Endodermal cell (in vitro differentiated cells): Measurements from ENCODE around the gene SMIM45.

Experiments used
- DNase-seq: peaks from one replicate; pipeline ENCODE4 v3.0.0-alpha.2; 2017
- H3K27ac ChIP-seq: 2 replicates; pipeline ENCODE4 v1.5.1; 2013; ENCODE audit warnings: mild to moderate bottlenecking, low read depth, low read length, moderate library complexity
- H3K27me3 ChIP-seq: 2 replicates; pipeline ENCODE4 v1.6.1; 2013; ENCODE audit warnings: mild to moderate bottlenecking, low read length, moderate library complexity; ENCODE audit not compliant: insufficient read depth, control insufficient read depth, poor library complexity, severe bottlenecking
- H3K36me3 ChIP-seq: 2 replicates; pipeline ENCODE4 v1.7.0; 2013; ENCODE audit warnings: mild to moderate bottlenecking, low read length, moderate library complexity; ENCODE audit not compliant: control insufficient read depth, insufficient read depth
- H3K4me1 ChIP-seq: one replicate; pipeline ENCODE4 v1.7.0; 2013; ENCODE audit warnings: low read length; ENCODE audit not compliant: control insufficient read depth, insufficient read depth
- H3K4me3 ChIP-seq: 2 replicates; pipeline ENCODE4 v1.5.1; 2013; ENCODE audit warnings: mild to moderate bottlenecking, low read length, moderate library complexity
- H3K9ac ChIP-seq: 2 replicates; pipeline ENCODE4 v1.6.1; 2013; ENCODE audit warnings: mild to moderate bottlenecking, low read length, moderate library complexity; ENCODE audit not compliant: poor library complexity, severe bottlenecking; ENCODE audit errors: extremely low read depth
- H3K9me3 ChIP-seq: 2 replicates; pipeline ENCODE4 v1.6.1; 2013; ENCODE audit warnings: mild to moderate bottlenecking, low read length, moderate library complexity; ENCODE audit not compliant: control insufficient read depth
- H3K27ac Mint-ChIP-seq: 2 replicates; pipeline ENCODE4 v1.8.0; 2020; ENCODE audit warnings: mixed read lengths
- H3K27me3 Mint-ChIP-seq: 2 replicates; pipeline ENCODE4 v1.8.0; 2021; ENCODE audit warnings: mild to moderate bottlenecking, mixed read lengths; ENCODE audit not compliant: insufficient read depth
- H3K36me3 Mint-ChIP-seq: 2 replicates; pipeline ENCODE4 v1.8.0; 2020; ENCODE audit warnings: low read depth, mixed read lengths
- H3K4me1 Mint-ChIP-seq: 2 replicates; pipeline ENCODE4 v1.8.0; 2020; ENCODE audit warnings: mixed read lengths
- H3K4me3 Mint-ChIP-seq: 2 replicates; pipeline ENCODE4 v1.8.0; 2020; ENCODE audit warnings: mild to moderate bottlenecking, moderate library complexity, mixed read lengths
- H3K9me3 Mint-ChIP-seq: 2 replicates; pipeline ENCODE4 v1.8.0; 2020; ENCODE audit warnings: mild to moderate bottlenecking, mixed read lengths
- WGBS, 2 experiments: methylation state at CpG; one replicate each; pipeline versions ENCODE4 v1.1.5 to v1.1.7; 2013; ENCODE audit warnings: missing lambda C conversion rate in 2 of 2, mixed read lengths in 1 of 2; ENCODE audit not compliant: insufficient coverage in 1 of 2, insufficient read length in 1 of 2; 5-methylcytosine and 5-hydroxymethylcytosine counted together
- TF ChIP-seq, protein P1 (sequence below): fragments of 200-600 bp; sonication (generic); conservative IDR thresholded peaks from 2 replicates; pipeline ENCODE4 v1.5.0; 2021; ENCODE audit warnings: antibody characterized with exemption, mild to moderate bottlenecking

Gene SMIM45

DNA sequence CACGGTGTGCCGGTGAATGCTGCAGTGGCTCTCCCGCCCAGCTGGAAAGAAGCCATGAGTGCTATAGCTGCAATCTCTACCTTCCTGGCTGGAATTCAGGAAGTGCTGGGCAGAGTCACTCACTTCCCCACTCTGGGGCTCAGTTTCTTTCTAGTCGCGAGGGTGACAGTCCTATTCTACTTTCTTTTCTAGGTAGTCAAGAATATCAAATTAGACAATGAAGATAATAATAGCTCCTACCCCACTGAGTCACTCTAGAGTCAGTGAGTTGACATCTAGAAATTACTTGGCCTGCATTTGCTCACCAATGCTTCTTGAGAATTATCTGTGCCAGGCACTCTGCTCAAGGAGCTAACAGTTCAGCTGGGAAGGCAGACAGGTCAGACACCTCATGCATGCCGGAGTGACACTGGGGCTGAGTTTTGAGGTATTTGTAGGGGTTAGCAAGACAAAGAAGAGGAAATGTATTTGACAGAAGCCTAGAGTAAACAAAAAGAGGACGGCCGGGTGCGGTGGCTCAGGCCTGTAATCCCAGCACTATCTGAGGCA lies 8.2 kb upstream of the SMIM45 start:
- H3K27me3 Mint-ChIP-seq, result no peaks in the 10 kb centered on the region
- no peak overlapping the region for H3K4me3 Mint-ChIP-seq
- H3K27ac Mint-ChIP-seq, result peak overlapping the region; percentile 50
- H3K4me1 Mint-ChIP-seq, result peaks cover 6% of the 10 kb centered on the region
- Histone ChIP-seq H3K27ac (no peak overlapping the region), H3K4me3 (no peak overlapping the region), H3K9ac (no peak overlapping the region), H3K27me3 (no peaks in the 10 kb centered on the region), H3K36me3 (peaks cover 41% of the 10 kb centered on the region), H3K4me1 (no peaks in the 10 kb centered on the region), H3K9me3 (no peaks in the 10 kb centered on the region)
- no peaks in the 10 kb centered on the region for H3K9me3 Mint-ChIP-seq
- DNase-seq, result no peak
- 90 to 96% methylated on average over 7 to 9 of the region's 9 CpGs for WGBS, 2 experiments
- TF ChIP-seq, protein P1, sequence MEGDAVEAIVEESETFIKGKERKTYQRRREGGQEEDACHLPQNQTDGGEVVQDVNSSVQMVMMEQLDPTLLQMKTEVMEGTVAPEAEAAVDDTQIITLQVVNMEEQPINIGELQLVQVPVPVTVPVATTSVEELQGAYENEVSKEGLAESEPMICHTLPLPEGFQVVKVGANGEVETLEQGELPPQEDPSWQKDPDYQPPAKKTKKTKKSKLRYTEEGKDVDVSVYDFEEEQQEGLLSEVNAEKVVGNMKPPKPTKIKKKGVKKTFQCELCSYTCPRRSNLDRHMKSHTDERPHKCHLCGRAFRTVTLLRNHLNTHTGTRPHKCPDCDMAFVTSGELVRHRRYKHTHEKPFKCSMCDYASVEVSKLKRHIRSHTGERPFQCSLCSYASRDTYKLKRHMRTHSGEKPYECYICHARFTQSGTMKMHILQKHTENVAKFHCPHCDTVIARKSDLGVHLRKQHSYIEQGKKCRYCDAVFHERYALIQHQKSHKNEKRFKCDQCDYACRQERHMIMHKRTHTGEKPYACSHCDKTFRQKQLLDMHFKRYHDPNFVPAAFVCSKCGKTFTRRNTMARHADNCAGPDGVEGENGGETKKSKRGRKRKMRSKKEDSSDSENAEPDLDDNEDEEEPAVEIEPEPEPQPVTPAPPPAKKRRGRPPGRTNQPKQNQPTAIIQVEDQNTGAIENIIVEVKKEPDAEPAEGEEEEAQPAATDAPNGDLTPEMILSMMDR, result no peak
- H3K36me3 Mint-ChIP-seq, result peaks cover 54% of the 10 kb centered on the region

DNA sequence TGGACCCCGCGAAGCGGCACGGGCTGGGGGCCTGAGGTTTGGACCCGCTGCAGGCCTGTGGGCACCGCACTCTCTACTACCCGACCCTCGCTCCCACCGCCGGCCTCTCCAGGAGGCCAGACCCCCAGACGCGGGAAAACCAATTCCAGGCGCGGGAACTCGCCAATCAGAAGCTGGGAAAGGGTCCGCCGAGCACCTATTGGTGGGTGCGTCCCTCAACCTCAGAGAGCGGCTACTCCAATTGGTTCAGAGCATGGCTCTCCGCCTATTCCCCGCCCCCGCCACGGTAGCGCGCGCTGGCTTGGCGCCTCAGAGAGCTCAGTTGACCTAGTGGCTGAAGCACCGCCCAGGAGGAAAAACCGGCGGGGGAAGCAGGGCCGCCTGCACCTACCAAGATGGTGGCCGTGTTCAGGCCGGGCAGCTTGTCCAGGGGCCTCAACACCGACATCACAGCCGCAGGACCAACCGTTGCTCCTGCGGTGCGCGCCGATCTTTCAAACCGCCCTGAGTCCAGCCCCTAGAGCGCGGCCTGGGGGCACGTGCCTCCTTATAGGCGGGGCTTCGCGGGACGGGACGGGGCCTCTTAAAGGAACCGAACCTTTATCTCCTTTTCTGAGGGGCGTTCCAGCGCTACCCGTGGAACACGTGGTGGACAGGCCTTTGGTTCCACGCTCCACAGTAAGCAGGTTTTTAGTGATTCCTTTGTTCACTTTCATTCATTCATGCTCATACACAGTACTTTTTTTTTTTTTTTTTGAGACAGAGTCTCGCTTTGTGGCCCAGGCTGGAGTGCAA lies 5.1 kb upstream of the SMIM45 start, which contains the start of gene CENPM:
TSS of gene CENPM (minus strand) at position 524 of the 795 bp plus-strand sequence. CDS start at position 448, 76 bp downstream.
- Histone ChIP-seq H3K9ac (peak within 1 kb of the TSS; percentile 58), H3K4me1 (no peaks in the 10 kb centered on the region), H3K27me3 (no peaks in the 10 kb centered on the region), H3K36me3 (peaks cover 25% of the 10 kb centered on the region), H3K4me3 (peak within 1 kb of the TSS; percentile 89), H3K27ac (peak within 1 kb of the TSS; percentile 68), H3K9me3 (no peaks in the 10 kb centered on the region)
- H3K27ac Mint-ChIP-seq, result peak within 1 kb of the TSS; percentile 88
- H3K4me1 Mint-ChIP-seq, result peaks cover 13% of the 10 kb centered on the region
- no peaks in the 10 kb centered on the region for H3K27me3 Mint-ChIP-seq
- no peaks in the 10 kb centered on the region for H3K9me3 Mint-ChIP-seq
- H3K4me3 Mint-ChIP-seq, result peak within 1 kb of the TSS; percentile 69
- peak; percentile 98 for DNase-seq
- 3 to 12% methylated on average over 14 to 56 of the region's 56 CpGs for WGBS, 2 experiments
- TF ChIP-seq, protein P1, result no peak
- peaks cover 28% of the 10 kb centered on the region for H3K36me3 Mint-ChIP-seq

DNA sequence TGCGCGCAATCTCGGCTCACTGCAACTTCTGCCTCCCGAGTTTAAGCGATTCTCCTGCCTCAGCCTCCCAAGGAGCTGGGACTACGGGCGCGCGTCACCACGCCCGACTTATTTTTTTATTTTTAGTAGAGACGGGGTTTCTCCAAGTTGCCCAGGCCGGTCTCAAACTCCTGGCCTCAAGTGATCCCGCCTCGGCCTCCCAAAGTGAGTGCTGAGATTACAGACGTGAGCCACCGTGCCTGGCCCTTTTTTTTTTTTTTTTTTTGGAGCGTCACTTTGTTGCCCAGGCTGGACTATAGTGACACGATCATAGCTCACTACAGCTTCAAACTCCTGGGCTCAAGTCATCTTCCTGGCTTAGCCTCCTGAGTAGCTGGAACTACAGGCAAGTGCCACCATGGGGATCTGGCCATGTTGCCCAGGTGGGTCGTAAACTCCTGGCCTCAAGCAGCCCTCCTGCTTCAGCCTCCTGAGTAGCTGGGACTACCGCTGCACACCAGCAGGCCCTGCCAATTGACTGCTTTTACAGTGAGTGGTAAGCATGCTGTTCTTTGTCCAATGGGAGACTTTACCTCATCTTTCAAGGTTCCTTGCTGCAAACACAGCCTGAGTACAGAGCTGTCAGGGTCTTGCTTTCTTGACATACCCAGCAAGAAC lies 4.4 kb upstream of the SMIM45 start:
- peak overlapping the region; percentile 88 for H3K27ac Mint-ChIP-seq
- no peak overlapping the region for H3K27ac ChIP-seq
- H3K4me3 Mint-ChIP-seq, result peak overlapping the region; percentile 69
- peak overlapping the region; percentile 89 for H3K4me3 ChIP-seq
- H3K9me3 ChIP-seq, result no peaks in the 10 kb centered on the region
- H3K9ac ChIP-seq, result no peak overlapping the region
- no peak for DNase-seq
- TF ChIP-seq, protein P1, result no peak
- no peaks in the 10 kb centered on the region for H3K27me3 ChIP-seq
- H3K9me3 Mint-ChIP-seq, result no peaks in the 10 kb centered on the region
- peaks cover 26% of the 10 kb centered on the region for H3K36me3 Mint-ChIP-seq
- H3K36me3 ChIP-seq, result peaks cover 21% of the 10 kb centered on the region
- no peaks in the 10 kb centered on the region for H3K27me3 Mint-ChIP-seq
- 89 to 91% methylated on average over 18 to 21 of the region's 21 CpGs for WGBS, 2 experiments
- peaks cover 13% of the 10 kb centered on the region for H3K4me1 Mint-ChIP-seq
- no peaks in the 10 kb centered on the region for H3K4me1 ChIP-seq
